ENCODE data around the gene BCL2. TPM values are rescaled to one million over a fixed set of nuclear protein-coding genes. Genes with fewer than 3 reads are reported as not detected.
A peak's percentile ranks its signal among the peaks of the same experiment; 100 is the strongest.

BCL2 gene
- total and polyA plus RNA-seq, 4 experiments from 2014 or later = 28.5 to 50.4 (median 41.8) TPM

DNA sequence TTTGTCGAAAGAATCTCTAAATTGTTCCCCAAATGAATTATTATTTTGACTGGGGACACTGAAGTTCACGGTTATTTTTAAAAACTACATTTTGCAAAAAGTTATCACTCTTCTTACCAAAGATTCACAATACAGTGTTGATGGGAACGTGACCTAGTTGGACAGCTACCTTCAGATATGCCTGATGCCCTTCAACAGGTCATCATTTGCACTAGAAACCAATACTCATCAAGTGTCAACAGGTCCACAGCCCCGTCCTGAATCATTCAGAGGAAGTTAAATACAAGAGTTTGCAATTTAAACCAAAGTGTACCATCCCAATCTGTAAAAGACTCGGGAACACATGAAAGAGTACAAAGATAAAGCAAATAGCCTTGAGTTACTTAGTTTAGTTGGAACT, 28.3 kb downstream of the BCL2 start:
- Histone ChIP-seq H3K4me1 (ENCODE audit: insufficient read depth, low read length) (peaks cover 87% of the 10 kb centered on the region), H3K27ac (ENCODE audit: low read depth, low read length) (peak overlapping the region; percentile 44), H3K9me3 (ENCODE audit: control insufficient read depth in 1 of 2, low read length in 2 of 2) (no peaks in the 10 kb centered on the region), H3K36me3 (ENCODE audit: insufficient read depth, low read length) (peaks cover 10% of the 10 kb centered on the region), H3K27me3 (ENCODE audit: insufficient read depth, low read length) (no peaks in the 10 kb centered on the region), H3K4me3 (ENCODE audit: low read length in 2 of 2) (peak overlapping the region in 1 of 2 donors; percentile 15)
- DNase-seq = peak in 1 of 5 donors; percentile 23
- Mint-ChIP-seq H3K27me3 (no peaks in the 10 kb centered on the region), H3K36me3 (peaks cover 31 to 41% of the 10 kb centered on the region in 2 donors), H3K4me1 (peaks cover 11 to 56% (median 34%) of the 10 kb centered on the region in 4 donors), H3K9me3 (peaks cover 0 to 2% (median 0%) of the 10 kb centered on the region in 8 donors), H3K4me3 (peak overlapping the region in 5 of 8 donors; percentile 80 to 87 (median 86)), H3K27ac (peak overlapping the region in 5 of 7 donors; percentile 89 to 95 (median 93))
- intact Hi-C loops (cut with micrococcal nuclease) = loop anchor here (1.0 to 2.0 kb wide), 3 partner anchors 8 to 136 kb away; no protein-coding TSS in a partner anchor
- CTCF ChIA-PET (ENCODE audit: partially characterized antibody) = interaction anchor here (0.9 to 9.8 kb wide), 7 partner anchors 8 to 270 kb away, joined by 3 to 93 read pairs (median 4); partner anchors contain the start of gene BCL2
- POLR2A ChIA-PET (ENCODE audit: partially characterized antibody) = interaction anchor here (0.6 to 8.5 kb wide), 12 partner anchors 10 to 771 kb away, joined by 3 to 83 read pairs (median 8); partner anchors contain the start of gene BCL2

DNA sequence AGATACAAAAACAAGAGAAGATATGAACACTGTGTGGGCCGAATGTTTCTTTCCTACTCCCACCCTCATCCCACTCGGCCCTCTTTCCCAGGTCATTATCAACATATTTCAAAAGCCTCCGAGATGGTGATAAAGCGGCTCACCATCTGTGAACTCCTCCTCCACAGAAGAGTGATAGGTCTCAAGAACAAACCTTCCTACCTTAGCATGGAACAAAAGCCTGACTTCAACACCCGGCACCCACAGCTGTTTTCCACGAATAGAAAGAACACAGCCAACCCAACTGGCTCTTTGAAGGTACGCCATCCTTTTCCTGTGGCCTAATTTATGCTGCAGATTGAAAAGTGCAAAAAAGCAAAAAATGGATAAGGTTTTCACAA, 28.8 kb downstream of the BCL2 start:
- H3K27me3 Mint-ChIP-seq = no peaks in the 10 kb centered on the region
- Histone ChIP-seq H3K4me3 (ENCODE audit: low read length in 2 of 2) (peak overlapping the region; percentile 15 to 20), H3K36me3 (ENCODE audit: insufficient read depth, low read length) (peaks cover 8% of the 10 kb centered on the region), H3K27ac (ENCODE audit: low read depth, low read length) (peak overlapping the region; percentile 44), H3K9me3 (ENCODE audit: control insufficient read depth in 1 of 2, low read length in 2 of 2) (no peaks in the 10 kb centered on the region), H3K27me3 (ENCODE audit: insufficient read depth, low read length) (no peaks in the 10 kb centered on the region), H3K4me1 (ENCODE audit: insufficient read depth, low read length) (peaks cover 89% of the 10 kb centered on the region)
- H3K4me3 Mint-ChIP-seq = peak overlapping the region in 5 of 8 donors; percentile 80 to 87 (median 86)
- peaks cover 7 to 59% (median 33%) of the 10 kb centered on the region in 4 donors for H3K4me1 Mint-ChIP-seq
- DNase-seq = peak; percentile 63 to 71 (median 67)
- ChIA-PET POLR2A (ENCODE audit: partially characterized antibody) (interaction anchor here (1.1 to 8.5 kb wide), 11 partner anchors 11 to 136 kb away, joined by 3 to 83 read pairs (median 8); partner anchors contain the start of gene BCL2), CTCF (ENCODE audit: partially characterized antibody) (interaction anchor here (0.9 to 9.8 kb wide), 7 partner anchors 8 to 133 kb away, joined by 3 to 93 read pairs (median 4); partner anchors contain the start of gene BCL2)
- peaks cover 31 to 40% of the 10 kb centered on the region in 2 donors for H3K36me3 Mint-ChIP-seq
- intact Hi-C loops (cut with micrococcal nuclease) = loop anchor here (1.0 to 2.0 kb wide), 3 partner anchors 8 to 136 kb away; no protein-coding TSS in a partner anchor
- H3K9me3 Mint-ChIP-seq = peaks cover 0 to 2% (median 0%) of the 10 kb centered on the region in 8 donors
- H3K27ac Mint-ChIP-seq = peak overlapping the region in 5 of 7 donors; percentile 89 to 95 (median 93)

DNA sequence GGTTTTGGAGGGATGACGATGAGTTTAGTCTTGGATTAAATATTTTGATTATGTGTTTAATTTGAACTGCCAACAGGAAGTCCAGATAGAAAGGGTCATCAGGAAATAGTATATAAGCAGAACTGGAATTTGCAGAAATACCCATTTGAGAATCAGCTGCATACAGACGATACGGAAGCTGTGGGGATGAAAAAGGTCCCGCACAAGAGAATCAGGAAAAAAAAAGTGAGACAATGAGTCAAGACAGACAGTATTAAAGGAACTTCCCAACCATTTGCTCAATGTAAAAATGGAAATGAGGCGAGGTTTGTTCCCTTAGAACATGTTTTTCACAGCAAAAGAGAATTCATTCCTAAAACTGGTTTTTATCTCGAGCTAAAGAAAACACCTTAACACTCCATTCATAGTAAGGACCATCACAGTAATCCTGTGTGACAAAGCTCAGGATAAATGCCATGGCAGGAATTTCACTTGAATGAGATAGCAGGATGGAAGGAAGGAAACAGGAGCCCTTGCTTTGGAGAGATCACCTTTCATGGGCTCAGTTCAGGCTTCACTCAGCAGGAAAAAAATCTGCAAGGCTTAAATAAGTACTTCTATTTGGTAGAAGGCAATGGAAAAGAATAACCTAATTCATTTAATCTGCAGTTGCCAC, 29.3 kb downstream of the BCL2 start:
- POLR2A ChIA-PET (ENCODE audit: partially characterized antibody) = interaction anchor here (1.1 to 8.5 kb wide), 10 partner anchors 11 to 135 kb away, joined by 3 to 83 read pairs (median 11); partner anchors contain the start of gene BCL2
- peak overlapping the region; percentile 44 for H3K27ac ChIP-seq (ENCODE audit: low read depth, low read length)
- no peaks in the 10 kb centered on the region for H3K9me3 ChIP-seq (ENCODE audit: control insufficient read depth in 1 of 2, low read length in 2 of 2)
- H3K4me3 ChIP-seq (ENCODE audit: low read length in 2 of 2) = peak overlapping the region; percentile 15 to 20
- H3K4me1 Mint-ChIP-seq = peaks cover 2 to 59% (median 30%) of the 10 kb centered on the region in 4 donors
- H3K4me1 ChIP-seq (ENCODE audit: insufficient read depth, low read length) = peaks cover 90% of the 10 kb centered on the region
- H3K9me3 Mint-ChIP-seq = peaks cover 0 to 2% (median 0%) of the 10 kb centered on the region in 8 donors
- H3K27me3 ChIP-seq (ENCODE audit: insufficient read depth, low read length) = no peaks in the 10 kb centered on the region
- CTCF ChIA-PET (ENCODE audit: partially characterized antibody) = interaction anchor here (1.0 to 9.8 kb wide), 7 partner anchors 9 to 133 kb away, joined by 3 to 93 read pairs (median 4); partner anchors contain the start of gene BCL2
- DNase-seq = no peak
- H3K36me3 ChIP-seq (ENCODE audit: insufficient read depth, low read length) = peaks cover 6% of the 10 kb centered on the region
- no peaks in the 10 kb centered on the region for H3K27me3 Mint-ChIP-seq
- H3K4me3 Mint-ChIP-seq = peak overlapping the region in 5 of 8 donors; percentile 80 to 87 (median 86)
- intact Hi-C loops (cut with micrococcal nuclease) = loop anchor here (2.0 kb wide), 1 partner anchor 15 kb away; no protein-coding TSS in a partner anchor
- peak overlapping the region in 5 of 7 donors; percentile 89 to 95 (median 93) for H3K27ac Mint-ChIP-seq
- H3K36me3 Mint-ChIP-seq = peaks cover 25 to 35% of the 10 kb centered on the region in 2 donors

DNA sequence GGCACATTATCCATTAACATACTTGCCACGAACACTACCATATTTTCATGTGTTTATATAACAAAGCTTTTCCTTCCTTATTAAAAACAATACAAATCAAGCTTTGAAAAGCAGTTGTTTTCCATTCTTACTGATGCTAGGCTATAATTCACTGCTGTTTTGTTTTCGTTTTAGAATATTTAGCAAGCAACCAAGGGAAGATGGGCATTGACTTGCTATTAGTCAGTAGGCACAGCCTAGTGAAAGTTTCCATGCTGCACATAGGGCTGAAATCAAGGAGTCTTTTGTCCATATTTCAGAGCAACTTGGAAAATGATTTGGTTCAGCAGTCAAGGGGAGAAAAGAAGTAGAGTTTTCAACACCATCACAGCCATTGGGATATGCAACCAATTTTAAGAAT, 31.3 kb downstream of the BCL2 start:
- Histone ChIP-seq H3K27me3 (ENCODE audit: insufficient read depth, low read length) (no peaks in the 10 kb centered on the region), H3K9me3 (ENCODE audit: control insufficient read depth in 1 of 2, low read length in 2 of 2) (no peaks in the 10 kb centered on the region), H3K27ac (ENCODE audit: low read depth, low read length) (no peak overlapping the region), H3K4me3 (ENCODE audit: low read length in 2 of 2) (no peak overlapping the region), H3K36me3 (ENCODE audit: insufficient read depth, low read length) (peaks cover 6% of the 10 kb centered on the region), H3K4me1 (ENCODE audit: insufficient read depth, low read length) (peaks cover 99% of the 10 kb centered on the region)
- peaks cover 0 to 62% (median 26%) of the 10 kb centered on the region in 4 donors for H3K4me1 Mint-ChIP-seq
- no peak overlapping the region for H3K4me3 Mint-ChIP-seq
- intact Hi-C loops (cut with micrococcal nuclease) = no loop called here
- no peaks in the 10 kb centered on the region for H3K27me3 Mint-ChIP-seq
- ChIA-PET POLR2A (ENCODE audit: partially characterized antibody) (interaction anchor here (0.7 to 8.5 kb wide), 10 partner anchors 10 to 133 kb away, joined by 3 to 83 read pairs (median 4); partner anchors contain the start of gene BCL2), CTCF (ENCODE audit: partially characterized antibody) (interaction anchor here (0.7 to 9.8 kb wide), 7 partner anchors 10 to 133 kb away, joined by 3 to 93 read pairs (median 3); partner anchors contain the start of gene BCL2)
- peaks cover 0 to 2% (median 0%) of the 10 kb centered on the region in 8 donors for H3K9me3 Mint-ChIP-seq
- peaks cover 29 to 33% of the 10 kb centered on the region in 2 donors for H3K36me3 Mint-ChIP-seq
- no peak for DNase-seq
- H3K27ac Mint-ChIP-seq = no peak overlapping the region

DNA sequence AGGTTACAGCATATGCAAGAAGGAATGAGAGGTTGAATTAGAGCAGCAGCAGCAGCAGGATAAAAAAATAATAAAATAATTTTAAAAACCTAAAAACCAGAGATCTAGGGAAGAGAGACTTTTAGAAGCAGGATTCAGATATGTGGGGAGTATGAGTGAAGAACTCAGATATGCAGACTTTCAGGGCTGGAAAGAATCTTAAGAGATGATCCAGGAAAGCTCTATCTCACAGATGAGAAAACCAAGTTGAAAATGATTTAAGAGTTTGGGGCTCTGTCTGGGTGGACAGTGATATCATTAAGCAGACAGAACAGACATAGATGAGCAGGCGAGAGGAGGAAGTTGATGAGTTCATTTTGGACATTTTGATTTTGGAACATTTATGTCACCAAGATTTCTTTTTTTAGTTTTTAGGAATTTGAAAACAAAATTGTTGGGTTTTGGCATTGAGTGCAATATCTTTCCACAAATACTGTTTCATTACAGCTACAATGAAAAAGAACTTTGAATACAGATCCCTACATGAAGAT, 31.8 kb downstream of the BCL2 start:
- ChIA-PET CTCF (ENCODE audit: partially characterized antibody) (interaction anchor here (0.7 to 9.8 kb wide), 6 partner anchors 9 to 132 kb away, joined by 3 to 93 read pairs (median 4); partner anchors contain the start of gene BCL2), POLR2A (ENCODE audit: partially characterized antibody) (interaction anchor here (0.9 to 8.5 kb wide), 8 partner anchors 9 to 133 kb away, joined by 3 to 83 read pairs (median 4); partner anchors contain the start of gene BCL2)
- no peak for DNase-seq
- intact Hi-C loops (cut with micrococcal nuclease) = no loop called here
- Mint-ChIP-seq H3K4me3 (no peak overlapping the region), H3K36me3 (peaks cover 25 to 29% of the 10 kb centered on the region in 2 donors), H3K4me1 (peaks cover 0 to 59% (median 24%) of the 10 kb centered on the region in 4 donors), H3K27ac (no peak overlapping the region), H3K27me3 (no peaks in the 10 kb centered on the region), H3K9me3 (peaks cover 0 to 2% (median 0%) of the 10 kb centered on the region in 8 donors)
- H3K4me3 ChIP-seq (ENCODE audit: low read length in 2 of 2) = no peak overlapping the region
- no peaks in the 10 kb centered on the region for H3K27me3 ChIP-seq (ENCODE audit: insufficient read depth, low read length)
- H3K4me1 ChIP-seq (ENCODE audit: insufficient read depth, low read length) = peaks cover 93% of the 10 kb centered on the region
- no peaks in the 10 kb centered on the region for H3K9me3 ChIP-seq (ENCODE audit: control insufficient read depth in 1 of 2, low read length in 2 of 2)
- no peak overlapping the region for H3K27ac ChIP-seq (ENCODE audit: low read depth, low read length)
- peaks cover 6% of the 10 kb centered on the region for H3K36me3 ChIP-seq (ENCODE audit: insufficient read depth, low read length)

DNA sequence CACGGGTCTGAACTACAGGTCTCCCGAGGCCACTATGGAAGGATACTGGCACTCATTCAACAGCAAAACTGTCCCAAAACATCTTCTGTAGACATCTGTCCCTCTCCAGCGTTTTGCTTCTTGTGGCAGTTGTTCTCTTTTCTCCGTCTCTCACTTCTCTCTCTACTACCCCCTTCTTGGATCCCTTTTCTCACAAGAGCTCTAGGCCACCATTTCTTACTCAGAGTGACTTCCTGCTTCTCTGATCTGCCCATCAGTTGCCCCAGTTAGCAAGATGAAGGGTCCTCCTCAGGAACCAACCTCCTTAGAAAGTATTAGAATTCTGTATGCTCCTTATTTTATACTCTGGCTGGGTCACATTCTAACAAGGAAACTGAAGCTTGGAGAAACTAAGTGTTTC, 32.6 kb downstream of the BCL2 start:
- no peaks in the 10 kb centered on the region for H3K9me3 ChIP-seq (ENCODE audit: control insufficient read depth in 1 of 2, low read length in 2 of 2)
- Mint-ChIP-seq H3K27ac (no peak overlapping the region), H3K27me3 (no peaks in the 10 kb centered on the region), H3K4me3 (no peak overlapping the region), H3K9me3 (peaks cover 0 to 2% (median 0%) of the 10 kb centered on the region in 8 donors), H3K36me3 (peaks cover 19 to 25% of the 10 kb centered on the region in 2 donors), H3K4me1 (peaks cover 4 to 55% (median 26%) of the 10 kb centered on the region in 4 donors)
- ChIA-PET POLR2A (ENCODE audit: partially characterized antibody) (interaction anchor here (0.9 to 8.5 kb wide), 8 partner anchors 8 to 132 kb away, joined by 4 to 83 read pairs (median 5); partner anchors contain the start of gene BCL2), CTCF (ENCODE audit: partially characterized antibody) (interaction anchor here (0.8 to 9.8 kb wide), 5 partner anchors 13 to 134 kb away, joined by 3 to 93 read pairs (median 4); partner anchors contain the start of gene BCL2)
- no peak for DNase-seq
- H3K4me3 ChIP-seq (ENCODE audit: low read length in 2 of 2) = no peak overlapping the region
- H3K36me3 ChIP-seq (ENCODE audit: insufficient read depth, low read length) = peaks cover 6% of the 10 kb centered on the region
- peaks cover 85% of the 10 kb centered on the region for H3K4me1 ChIP-seq (ENCODE audit: insufficient read depth, low read length)
- H3K27me3 ChIP-seq (ENCODE audit: insufficient read depth, low read length) = no peaks in the 10 kb centered on the region
- intact Hi-C loops (cut with micrococcal nuclease) = no loop called here
- H3K27ac ChIP-seq (ENCODE audit: low read depth, low read length) = no peak overlapping the region

Data from CD4-positive, alpha-beta memory T cell (primary cell).